Measurements from ENCODE around the gene STAG1. TPM values are rescaled to one million over a fixed set of nuclear protein-coding genes. Genes with fewer than 3 reads are reported as not detected.

Gene STAG1
- total and polyA plus RNA-seq, 12 donors, result 7.5 to 39.8 (median 24.6) TPM

DNA sequence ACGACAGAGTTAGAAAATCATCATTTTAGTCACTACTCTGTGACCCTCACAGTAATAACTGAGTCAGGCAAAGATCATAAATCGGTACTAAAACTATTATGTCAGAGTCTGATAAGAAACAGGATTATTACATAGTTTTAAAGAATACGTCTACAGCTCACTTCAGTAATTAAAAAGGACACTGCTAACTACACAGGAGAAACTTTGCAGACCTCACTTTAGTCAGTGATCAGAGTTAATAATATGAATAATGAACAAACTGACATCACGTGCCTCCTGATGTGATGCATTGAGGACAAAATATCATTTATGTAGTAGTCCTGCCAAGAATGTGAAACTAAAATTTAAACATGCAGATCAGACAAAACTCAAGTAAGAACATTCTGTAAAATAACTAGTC, 339.9 kb downstream of the STAG1 start:
- H3K27me3 ChIP-seq, result no peaks in the 10 kb centered on the region
- H3K4me3 ChIP-seq, result no peak overlapping the region
- 47 to 58% (median 55%) methylated on average over 4 of the region's 4 CpGs for WGBS, 4 donors
- intact Hi-C loops (cut with DNase I), result no loop called here
- DNase-seq, result no peak
- no peak for TF ChIP-seq POLR2A (IDR thresholded peaks at IDR 0.05)
- TF ChIP-seq, protein P1, sequence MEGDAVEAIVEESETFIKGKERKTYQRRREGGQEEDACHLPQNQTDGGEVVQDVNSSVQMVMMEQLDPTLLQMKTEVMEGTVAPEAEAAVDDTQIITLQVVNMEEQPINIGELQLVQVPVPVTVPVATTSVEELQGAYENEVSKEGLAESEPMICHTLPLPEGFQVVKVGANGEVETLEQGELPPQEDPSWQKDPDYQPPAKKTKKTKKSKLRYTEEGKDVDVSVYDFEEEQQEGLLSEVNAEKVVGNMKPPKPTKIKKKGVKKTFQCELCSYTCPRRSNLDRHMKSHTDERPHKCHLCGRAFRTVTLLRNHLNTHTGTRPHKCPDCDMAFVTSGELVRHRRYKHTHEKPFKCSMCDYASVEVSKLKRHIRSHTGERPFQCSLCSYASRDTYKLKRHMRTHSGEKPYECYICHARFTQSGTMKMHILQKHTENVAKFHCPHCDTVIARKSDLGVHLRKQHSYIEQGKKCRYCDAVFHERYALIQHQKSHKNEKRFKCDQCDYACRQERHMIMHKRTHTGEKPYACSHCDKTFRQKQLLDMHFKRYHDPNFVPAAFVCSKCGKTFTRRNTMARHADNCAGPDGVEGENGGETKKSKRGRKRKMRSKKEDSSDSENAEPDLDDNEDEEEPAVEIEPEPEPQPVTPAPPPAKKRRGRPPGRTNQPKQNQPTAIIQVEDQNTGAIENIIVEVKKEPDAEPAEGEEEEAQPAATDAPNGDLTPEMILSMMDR (IDR thresholded peaks at IDR 0.05), result no peak
- H3K9me3 ChIP-seq (replicated peaks in 1 of 3), result no peaks in the 10 kb centered on the region
- H3K36me3 ChIP-seq (replicated peaks in 1 of 2), result no peaks in the 10 kb centered on the region
- H3K4me1 ChIP-seq (replicated peaks in 1 of 2), result no peaks in the 10 kb centered on the region
- no peak overlapping the region for H3K27ac ChIP-seq

DNA sequence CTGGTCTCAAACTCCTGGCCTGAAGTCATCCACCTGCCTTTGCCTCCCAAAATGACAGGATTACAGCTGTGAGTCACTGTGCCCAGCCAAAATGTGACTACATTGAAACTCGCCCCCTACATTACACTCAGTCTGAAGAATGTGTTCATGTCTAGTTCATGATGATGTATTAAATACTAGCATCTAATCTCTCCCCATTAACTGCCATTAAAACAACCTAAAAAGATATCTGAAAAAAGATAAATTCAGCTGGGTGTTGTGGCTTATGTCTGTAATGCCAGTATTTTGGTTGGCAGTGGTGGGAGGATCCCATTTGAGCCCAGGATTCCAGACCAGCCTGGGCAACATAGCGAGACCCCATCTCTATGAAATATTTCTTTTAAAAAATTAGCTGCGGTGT, 342.6 kb downstream of the STAG1 start:
- DNase-seq, result no peak
- Histone ChIP-seq H3K27me3 (no peaks in the 10 kb centered on the region), H3K27ac (no peak overlapping the region), H3K36me3 (replicated peaks in 1 of 2) (no peaks in the 10 kb centered on the region), H3K4me3 (no peak overlapping the region), H3K4me1 (replicated peaks in 1 of 2) (no peaks in the 10 kb centered on the region), H3K9me3 (replicated peaks in 1 of 3) (no peaks in the 10 kb centered on the region)
- TF ChIP-seq POLR2A (IDR thresholded peaks at IDR 0.05), result no peak
- TF ChIP-seq, protein P1 (IDR thresholded peaks at IDR 0.05), result no peak
- 96 to 100% (median 96%) methylated on average over 3 of the region's 3 CpGs for WGBS, 4 donors
- intact Hi-C loops (cut with DNase I), result no loop called here

DNA sequence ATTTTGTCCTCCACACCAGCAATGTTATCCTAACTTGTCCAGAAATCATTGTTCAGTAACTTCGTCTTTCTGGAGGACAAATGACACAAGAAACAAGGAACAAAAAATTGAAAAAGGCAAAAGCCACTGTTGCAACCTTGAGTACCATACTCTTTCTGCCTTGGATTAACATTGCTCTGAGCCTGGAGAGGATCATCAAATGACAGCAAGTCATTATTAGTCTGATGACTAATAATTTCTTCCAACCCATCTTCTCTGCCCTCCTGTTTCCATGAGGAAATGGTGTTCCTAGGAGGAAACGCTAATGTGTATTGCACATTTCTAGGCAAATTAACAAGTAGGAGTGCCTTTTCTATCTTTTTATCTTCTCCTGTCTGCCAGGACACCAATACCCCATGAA, 348.1 kb downstream of the STAG1 start:
- intact Hi-C loops (cut with DNase I), result no loop called here
- no peak overlapping the region for H3K4me3 ChIP-seq
- DNase-seq, result no peak
- no peaks in the 10 kb centered on the region for H3K27me3 ChIP-seq
- H3K9me3 ChIP-seq (replicated peaks in 1 of 3), result no peaks in the 10 kb centered on the region
- no peak overlapping the region for H3K27ac ChIP-seq
- H3K36me3 ChIP-seq (replicated peaks in 1 of 2), result no peaks in the 10 kb centered on the region
- 64 to 76% (median 71%) methylated on average over 2 of the region's 2 CpGs for WGBS, 4 donors
- no peaks in the 10 kb centered on the region for H3K4me1 ChIP-seq (replicated peaks in 1 of 2)
- TF ChIP-seq, protein P1 (IDR thresholded peaks at IDR 0.05), result no peak

DNA sequence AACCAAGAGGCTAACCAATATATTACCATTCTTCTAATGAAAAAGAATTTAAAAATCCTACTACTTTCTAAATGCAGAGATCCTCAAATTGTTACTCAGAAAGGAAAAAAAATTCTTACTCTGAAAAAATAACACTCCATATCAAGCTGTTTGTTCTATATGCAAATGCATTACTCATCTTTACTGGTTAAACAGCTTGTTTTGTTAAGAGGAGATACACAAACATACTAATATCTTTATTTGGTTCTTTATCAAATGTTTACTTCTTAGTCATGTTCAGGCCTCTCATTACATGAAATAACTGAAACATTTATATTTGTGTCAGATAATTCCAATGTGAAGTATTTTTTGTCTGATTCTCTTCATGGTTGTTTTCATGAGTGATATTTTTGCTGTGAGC, 355.3 kb downstream of the STAG1 start:
- no peak overlapping the region for H3K4me3 ChIP-seq
- H3K27me3 ChIP-seq, result no peaks in the 10 kb centered on the region
- H3K27ac ChIP-seq, result no peak overlapping the region
- intact Hi-C loops (cut with DNase I), result no loop called here
- DNase-seq, result no peak
- no peak for TF ChIP-seq POLR2A (IDR thresholded peaks at IDR 0.05)
- TF ChIP-seq, protein P1 (IDR thresholded peaks at IDR 0.05), result no peak
- no peaks in the 10 kb centered on the region for H3K4me1 ChIP-seq (replicated peaks in 1 of 2)
- no peaks in the 10 kb centered on the region for H3K9me3 ChIP-seq (replicated peaks in 1 of 3)
- H3K36me3 ChIP-seq (replicated peaks in 1 of 2), result peaks cover 0 to 4% of the 10 kb centered on the region in 2 donors
